Keratinocyte (primary cell): ENCODE measurements around the gene MESD.
"Not testable (repeated sequence)": the region's sequence is repeated elsewhere in the genome, so short reads cannot be mapped to it uniquely, and the experiment has no call there.

Source experiments
- EZH2 ChIP-seq: IDR thresholded peaks from one replicate; pipeline ENCODE4 v1.6.1; 2012; ENCODE audit warnings: inconsistent platforms, mild to moderate bottlenecking, low read length, moderate library complexity
- TF ChIP-seq, protein P1 (sequence below), 3 experiments: IDR thresholded peaks in 1 of 3; conservative IDR thresholded peaks in 1 of 3; optimal IDR thresholded peaks in 1 of 3; 2 replicates in 2 of 3; 3 replicates in 1 of 3; pipeline versions ENCODE3 to v1.5.1; 2011; ENCODE audit warnings: low read length in 3 of 3, mild to moderate bottlenecking in 3 of 3, moderate library complexity in 2 of 3, control low read depth in 1 of 3, inconsistent platforms in 1 of 3; ENCODE audit not compliant: insufficient read depth in 2 of 3; ENCODE audit errors: extremely low read depth in 1 of 3

DNA sequence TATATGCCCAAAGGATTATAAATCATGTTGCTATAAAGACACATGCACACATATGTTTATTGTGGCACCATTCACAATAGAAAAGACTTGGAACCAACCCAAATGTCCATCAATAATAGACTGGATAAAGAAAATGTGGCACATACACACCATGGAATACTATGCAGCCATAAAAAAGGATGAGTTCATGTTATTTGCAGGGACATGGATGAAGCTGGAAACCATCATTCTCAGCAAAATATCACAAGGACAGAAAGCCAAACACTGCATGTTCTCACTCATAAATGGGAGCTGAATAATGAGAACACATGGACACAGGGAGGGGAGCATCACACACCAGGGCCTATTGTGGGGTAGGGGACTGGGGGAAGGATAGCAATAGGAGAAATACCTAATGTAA lies 24.2 kb downstream of the MESD start:
- TF ChIP-seq, protein P1, sequence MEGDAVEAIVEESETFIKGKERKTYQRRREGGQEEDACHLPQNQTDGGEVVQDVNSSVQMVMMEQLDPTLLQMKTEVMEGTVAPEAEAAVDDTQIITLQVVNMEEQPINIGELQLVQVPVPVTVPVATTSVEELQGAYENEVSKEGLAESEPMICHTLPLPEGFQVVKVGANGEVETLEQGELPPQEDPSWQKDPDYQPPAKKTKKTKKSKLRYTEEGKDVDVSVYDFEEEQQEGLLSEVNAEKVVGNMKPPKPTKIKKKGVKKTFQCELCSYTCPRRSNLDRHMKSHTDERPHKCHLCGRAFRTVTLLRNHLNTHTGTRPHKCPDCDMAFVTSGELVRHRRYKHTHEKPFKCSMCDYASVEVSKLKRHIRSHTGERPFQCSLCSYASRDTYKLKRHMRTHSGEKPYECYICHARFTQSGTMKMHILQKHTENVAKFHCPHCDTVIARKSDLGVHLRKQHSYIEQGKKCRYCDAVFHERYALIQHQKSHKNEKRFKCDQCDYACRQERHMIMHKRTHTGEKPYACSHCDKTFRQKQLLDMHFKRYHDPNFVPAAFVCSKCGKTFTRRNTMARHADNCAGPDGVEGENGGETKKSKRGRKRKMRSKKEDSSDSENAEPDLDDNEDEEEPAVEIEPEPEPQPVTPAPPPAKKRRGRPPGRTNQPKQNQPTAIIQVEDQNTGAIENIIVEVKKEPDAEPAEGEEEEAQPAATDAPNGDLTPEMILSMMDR (optimal IDR thresholded peaks at IDR 0.05 in 1 of 3, IDR thresholded peaks at IDR 0.05 in 1 of 3, conservative IDR thresholded peaks at IDR 0.05 in 1 of 3; ENCODE audit: extremely low read depth in 1 of 3, insufficient read depth in 2 of 3, low read length in 3 of 3), result not testable (repeated sequence)
- not testable (repeated sequence) for TF ChIP-seq EZH2
